ENCODE measurements around the gene MXD4.

Gene MXD4

GRCh38 chr4:2274320-2275043 lies 12.6 kb upstream of the MXD4 start:
- no peak for DNase-seq

- DNase-seq: no peak
Measured at GRCh38 chr4:2273657-2274319, 11.9 kb upstream of the MXD4 start.

GRCh38 chr4:2273221-2273620 lies 11.3 kb upstream of the MXD4 start:
- DNase-seq: no peak

GRCh38 chr4:2272828-2273120 lies 10.9 kb upstream of the MXD4 start:
- no peak for DNase-seq

GRCh38 chr4:2272026-2272827 lies 10.3 kb upstream of the MXD4 start:
- DNase-seq: no peak

- DNase-seq: no peak
Measured at GRCh38 chr4:2271279-2272025, 9.5 kb upstream of the MXD4 start.

- no peak for DNase-seq
Measured at GRCh38 chr4:2270341-2271165, 8.6 kb upstream of the MXD4 start.

- no peak for DNase-seq
Measured at GRCh38 chr4:2269618-2270163, 7.8 kb upstream of the MXD4 start.

GRCh38 chr4:2269206-2269531 lies 7.3 kb upstream of the MXD4 start:
- no peak for DNase-seq

GRCh38 chr4:2268357-2269205 lies 6.7 kb upstream of the MXD4 start:
- DNase-seq: no peak

- no peak for DNase-seq
Measured at GRCh38 chr4:2267841-2268240, 5.9 kb upstream of the MXD4 start.

- no peak for DNase-seq
Measured at GRCh38 chr4:2267320-2267811, 5.5 kb upstream of the MXD4 start.

- no peak for DNase-seq
Measured at GRCh38 chr4:2266821-2267220, 4.9 kb upstream of the MXD4 start.

- DNase-seq: no peak
Measured at GRCh38 chr4:2266181-2266580, 4.3 kb upstream of the MXD4 start.

GRCh38 chr4:2265113-2266110 lies 3.5 kb upstream of the MXD4 start:
- DNase-seq: no peak

GRCh38 chr4:2264481-2265041 lies 2.7 kb upstream of the MXD4 start:
- no peak for DNase-seq

GRCh38 chr4:2263926-2264321 lies 2.0 kb upstream of the MXD4 start:
- peak; percentile 46 for DNase-seq

- no peak for DNase-seq
Measured at GRCh38 chr4:2262944-2263250, 988 bp upstream of the MXD4 start.

GRCh38 chr4:2262145-2262943 lies 435 bp upstream of the MXD4 start:
- peak; percentile 96 for DNase-seq
